ENCODE data around the gene DYNC1H1.

DYNC1H1 gene

DNA sequence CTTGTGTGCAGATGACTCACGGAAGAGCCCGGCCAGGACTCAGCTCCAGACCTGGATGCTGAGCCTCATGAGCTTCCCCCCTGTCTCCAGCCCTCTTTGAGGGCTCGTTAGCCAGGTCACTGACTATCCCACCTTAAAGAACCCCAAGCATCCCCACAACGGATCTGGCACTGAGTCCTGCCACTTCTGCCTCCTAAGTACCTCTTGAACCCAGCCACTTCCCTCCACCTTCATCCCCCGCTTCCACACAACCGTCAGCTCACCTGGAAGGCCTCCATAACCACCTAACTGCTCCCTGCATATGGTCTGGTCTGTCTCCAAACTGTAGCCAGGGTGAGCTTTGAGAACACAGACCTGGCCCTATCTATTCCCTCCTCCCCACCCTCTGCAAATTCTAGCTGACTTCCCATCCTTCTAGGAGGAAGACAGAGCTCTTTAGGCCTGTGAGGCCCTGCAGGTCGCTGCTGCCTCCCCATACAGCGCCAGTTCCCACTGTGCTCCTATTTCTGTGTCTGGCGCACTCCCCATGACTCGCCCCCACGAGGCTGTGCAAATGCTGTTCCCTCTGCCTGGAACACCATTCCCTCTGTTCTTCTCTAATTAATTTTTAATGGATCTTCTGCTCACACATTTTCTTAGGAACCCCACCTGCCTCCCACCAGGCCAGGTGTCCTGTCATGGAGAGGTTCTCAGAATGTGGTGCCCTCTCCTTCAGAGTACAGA, 125.4 kb downstream of the DYNC1H1 start:
- no peak for DNase-seq (ENCODE audit: low read depth)

DNA sequence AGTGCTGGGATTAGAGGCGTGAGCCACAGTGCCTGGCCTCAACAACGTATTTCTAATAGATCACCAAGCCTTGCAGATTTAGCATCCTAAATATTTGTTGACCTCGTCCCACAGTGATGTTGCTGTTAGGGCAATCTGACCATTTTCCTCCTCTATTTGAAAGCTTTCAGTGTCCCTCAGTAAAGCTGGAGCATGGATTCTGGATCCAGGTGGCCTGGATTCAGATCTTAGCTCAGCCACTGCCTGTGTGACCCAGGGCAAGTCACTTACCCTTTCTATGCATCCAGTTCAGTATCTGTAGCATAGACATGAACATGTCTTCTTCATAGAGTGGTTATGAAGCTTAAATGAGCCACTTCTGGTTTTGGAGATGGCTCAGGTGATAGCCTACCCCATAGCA, 126.3 kb downstream of the DYNC1H1 start:
- no peak for DNase-seq (ENCODE audit: low read depth)

DNA sequence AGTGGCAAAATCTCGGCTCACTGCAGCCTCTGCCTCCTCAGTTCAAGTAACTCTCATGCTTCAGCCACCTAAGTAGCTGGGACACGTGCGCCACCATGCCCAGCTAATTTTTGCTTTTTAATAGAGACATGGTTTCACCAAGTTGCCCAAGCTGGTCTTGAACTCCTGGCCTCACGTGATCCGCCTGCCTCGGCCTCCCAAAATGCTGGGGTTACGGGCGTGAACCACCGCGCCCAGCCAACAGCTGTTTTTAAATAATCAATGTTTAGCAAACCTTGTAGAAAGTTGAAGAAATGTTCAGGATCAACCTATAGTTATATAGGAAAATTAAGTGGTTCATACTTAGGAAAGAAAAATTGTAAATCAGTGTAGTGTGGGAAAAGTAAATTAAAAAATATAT, 128.4 kb downstream of the DYNC1H1 start:
- no peak for DNase-seq (ENCODE audit: low read depth)

DNA sequence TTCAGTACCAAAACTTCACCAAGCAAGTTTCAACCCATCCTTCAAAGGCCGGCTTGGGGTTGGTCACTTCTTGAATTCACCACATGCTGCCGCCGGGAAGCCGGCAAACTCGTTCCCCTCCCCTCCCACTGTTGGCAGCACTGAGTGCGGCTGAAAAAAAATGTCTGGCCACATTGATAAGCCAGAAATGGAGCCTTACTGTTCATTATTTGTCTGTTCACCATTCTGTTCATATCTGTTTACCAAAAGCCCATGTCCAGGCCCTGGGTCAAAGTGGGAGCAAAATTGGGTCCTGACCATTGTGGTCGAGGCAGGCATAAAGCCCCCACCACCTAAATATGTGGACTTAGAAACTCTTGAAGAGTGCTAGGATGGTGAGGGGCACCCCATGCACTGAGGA, 129.7 kb downstream of the DYNC1H1 start:
- DNase-seq (ENCODE audit: low read depth), result no peak

DNA sequence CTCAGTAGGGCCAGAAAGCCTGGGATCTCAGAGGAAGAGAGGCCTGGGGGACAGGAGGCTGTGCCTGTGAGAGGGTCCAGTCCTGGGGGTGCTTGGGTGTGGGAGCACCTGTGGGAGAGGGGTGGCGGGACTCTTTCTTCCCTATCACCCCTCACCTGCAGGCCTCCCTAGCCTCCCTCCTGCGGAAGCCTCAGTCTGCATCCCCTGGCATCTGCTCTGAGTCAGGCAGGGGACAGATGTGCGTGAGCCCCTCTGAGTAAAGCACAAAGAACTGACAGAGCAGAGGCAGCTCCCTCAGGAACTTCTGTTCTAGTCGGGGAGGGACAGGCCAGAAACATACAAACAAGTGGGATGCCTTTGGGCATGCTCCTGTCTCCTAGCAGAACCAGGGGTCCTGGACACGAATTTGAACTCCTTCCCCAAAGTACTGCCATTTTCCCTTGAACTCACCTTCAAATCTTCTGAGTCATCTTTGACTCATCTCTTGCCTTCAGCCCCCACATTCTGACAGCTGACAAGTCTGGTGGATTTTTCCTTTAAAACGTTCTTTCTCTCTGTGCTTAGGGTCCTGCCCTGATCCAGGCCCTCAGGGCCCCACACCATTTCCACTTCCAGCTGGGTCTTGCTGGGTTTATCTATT, 131.0 kb downstream of the DYNC1H1 start:
- DNase-seq (ENCODE audit: low read depth), result no peak

DNA sequence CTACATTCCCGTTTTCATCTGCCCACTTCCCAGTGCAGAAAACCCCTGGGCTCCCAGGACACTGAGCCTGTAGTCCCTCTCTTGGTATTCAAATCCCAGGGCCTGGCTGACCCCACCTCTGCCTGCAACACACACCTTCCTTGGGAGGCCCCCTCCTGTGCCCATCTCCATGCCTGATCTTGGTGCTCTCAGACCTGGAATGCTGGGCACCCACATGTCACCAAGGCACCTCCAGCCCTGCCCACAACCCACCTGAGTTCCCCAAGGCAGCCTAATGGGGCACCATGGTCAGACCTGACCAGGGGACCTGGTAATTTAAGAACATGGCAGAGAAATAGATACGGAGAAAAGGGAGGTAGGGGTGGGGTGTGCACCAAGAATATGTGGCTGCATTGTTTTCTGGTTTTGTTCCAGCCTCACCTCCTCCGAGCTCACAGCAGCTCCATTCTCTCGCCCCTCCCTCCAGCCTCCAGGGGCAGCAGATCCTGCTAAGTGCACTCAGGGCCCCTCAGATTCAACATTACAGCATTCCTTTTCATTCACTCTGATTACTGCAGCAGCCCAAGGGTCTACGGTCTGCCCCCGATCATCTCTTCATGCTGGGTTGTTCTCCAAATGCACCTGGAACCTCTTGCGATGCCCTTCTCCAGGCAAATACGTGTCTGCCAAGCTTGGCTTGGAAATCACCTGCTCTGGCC, 131.6 kb downstream of the DYNC1H1 start:
- no peak for DNase-seq (ENCODE audit: low read depth)

DNA sequence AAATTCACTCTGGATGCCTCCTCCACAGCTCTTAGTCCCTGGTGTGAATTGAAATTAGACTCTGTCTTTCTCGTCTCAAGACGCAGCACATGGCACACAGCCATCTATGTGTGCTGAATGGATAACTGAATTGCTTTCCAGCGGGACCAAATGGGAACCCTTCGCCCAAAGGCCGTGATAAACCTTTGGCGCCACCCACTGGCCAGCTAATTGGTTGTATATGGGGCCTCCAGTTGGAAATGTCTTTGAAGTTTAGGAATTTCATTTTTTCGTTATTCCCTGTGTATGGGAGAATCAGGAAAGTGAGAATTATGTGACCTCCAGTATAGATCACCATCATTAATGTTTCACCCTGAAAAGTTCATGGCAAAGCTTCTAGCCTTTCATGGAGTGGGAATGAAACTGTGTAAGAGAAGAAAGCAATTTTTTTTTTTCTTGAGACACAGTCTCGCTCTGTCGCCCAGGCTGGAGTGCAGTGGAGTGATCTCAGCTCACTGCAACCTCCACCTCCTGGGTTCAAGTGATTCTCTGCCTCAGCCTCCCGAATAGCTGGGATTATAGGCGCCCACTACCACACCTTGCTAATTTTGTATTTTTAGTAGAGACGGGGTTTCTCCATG, 132.3 kb downstream of the DYNC1H1 start:
- DNase-seq (ENCODE audit: low read depth), result peak; percentile 71

DNA sequence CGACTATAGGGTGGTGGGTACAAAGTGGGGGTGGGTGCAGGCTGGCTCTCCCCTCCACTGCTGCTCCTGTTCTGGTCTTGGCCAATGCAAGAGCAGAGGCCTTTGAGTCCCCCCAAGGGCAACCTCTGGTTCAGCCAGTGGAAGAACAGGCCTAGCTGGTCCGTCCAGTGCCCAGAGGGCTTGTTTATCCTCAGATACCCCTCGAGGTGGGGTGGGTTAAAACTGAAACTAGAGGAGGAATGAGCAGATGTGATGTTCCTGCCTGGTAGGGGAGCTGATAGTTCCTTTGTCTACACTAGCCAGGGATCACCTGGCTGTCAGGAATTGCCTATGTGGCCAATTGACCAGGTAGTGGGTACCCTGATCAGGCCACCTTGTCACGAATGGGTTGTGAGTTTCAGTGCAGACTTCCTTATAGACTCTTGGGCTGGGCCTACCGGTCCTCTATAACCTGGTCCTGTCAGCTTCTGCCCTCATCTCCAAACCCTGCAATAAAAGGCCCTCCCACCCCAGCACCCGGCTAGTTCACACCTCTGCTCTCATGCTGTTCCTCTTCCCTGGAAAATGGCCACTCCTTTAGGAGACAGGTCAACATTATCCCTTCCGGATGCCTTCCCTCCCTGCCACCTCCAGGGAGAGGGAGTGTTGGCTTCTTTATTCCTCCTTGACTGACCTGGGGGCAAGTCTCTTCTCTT, 133.2 kb downstream of the DYNC1H1 start:
- no peak for DNase-seq (ENCODE audit: low read depth)

DNA sequence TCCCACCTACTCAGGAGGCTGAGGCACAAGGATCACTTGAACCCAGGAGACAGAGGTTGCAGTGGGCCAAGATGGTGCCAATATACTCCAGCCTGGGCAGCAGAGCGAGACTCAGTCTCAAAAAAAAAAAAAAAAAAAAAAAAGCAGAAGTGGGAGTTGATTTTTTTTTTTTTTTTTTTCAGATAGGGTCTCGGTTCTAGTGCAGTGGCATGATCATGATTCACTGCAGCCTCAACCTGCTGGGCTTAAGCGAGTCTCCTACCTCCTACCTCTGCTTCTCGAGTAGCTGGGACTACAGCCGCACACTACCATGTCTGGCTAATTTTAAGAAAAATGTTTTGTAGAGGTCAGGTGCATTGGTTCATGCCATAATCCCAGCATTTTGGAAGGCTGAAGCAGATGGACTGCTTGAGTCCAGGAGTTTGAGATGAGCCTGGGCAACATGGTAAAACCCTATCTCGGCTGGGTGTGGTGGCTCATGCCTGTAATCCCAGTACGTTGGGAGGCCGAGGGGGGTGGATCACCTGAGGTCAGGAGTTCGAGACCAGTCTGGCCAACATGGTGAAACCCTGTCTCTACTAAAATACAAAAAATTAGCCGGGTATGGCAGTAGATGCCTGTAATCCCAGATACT, 138.8 kb downstream of the DYNC1H1 start:
- DNase-seq (ENCODE audit: low read depth), result no peak

DNA sequence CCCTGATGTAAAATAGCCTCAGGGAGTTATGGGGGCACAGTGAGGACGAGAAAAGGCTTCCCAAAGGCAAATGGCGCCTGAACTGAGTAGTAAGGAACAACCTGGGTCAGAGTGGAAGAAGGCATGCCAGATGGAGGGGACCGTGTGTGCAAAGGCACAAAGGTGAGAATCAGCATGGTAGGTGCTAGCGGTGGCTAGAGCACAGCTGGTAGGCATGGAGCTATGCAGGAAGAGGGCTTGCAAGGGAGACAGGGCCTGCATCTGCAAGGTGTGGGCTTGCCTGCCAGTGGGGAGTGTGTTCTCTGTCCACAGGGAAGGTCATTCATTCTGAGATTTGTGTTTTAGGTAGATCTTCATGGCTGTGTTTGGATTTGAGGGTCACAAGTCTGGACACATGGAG, 141.0 kb downstream of the DYNC1H1 start:
- no peak for DNase-seq (ENCODE audit: low read depth)
